Measurements from ENCODE around the gene MRPL24. TPM values are rescaled to one million over a fixed set of nuclear protein-coding genes. Genes with fewer than 3 reads are reported as not detected.
A peak's percentile ranks its signal among the peaks of the same experiment; 100 is the strongest.

Gene MRPL24
- total and polyA plus RNA-seq, 8 donors = 42.8 to 62.2 (median 55.4) TPM

DNA sequence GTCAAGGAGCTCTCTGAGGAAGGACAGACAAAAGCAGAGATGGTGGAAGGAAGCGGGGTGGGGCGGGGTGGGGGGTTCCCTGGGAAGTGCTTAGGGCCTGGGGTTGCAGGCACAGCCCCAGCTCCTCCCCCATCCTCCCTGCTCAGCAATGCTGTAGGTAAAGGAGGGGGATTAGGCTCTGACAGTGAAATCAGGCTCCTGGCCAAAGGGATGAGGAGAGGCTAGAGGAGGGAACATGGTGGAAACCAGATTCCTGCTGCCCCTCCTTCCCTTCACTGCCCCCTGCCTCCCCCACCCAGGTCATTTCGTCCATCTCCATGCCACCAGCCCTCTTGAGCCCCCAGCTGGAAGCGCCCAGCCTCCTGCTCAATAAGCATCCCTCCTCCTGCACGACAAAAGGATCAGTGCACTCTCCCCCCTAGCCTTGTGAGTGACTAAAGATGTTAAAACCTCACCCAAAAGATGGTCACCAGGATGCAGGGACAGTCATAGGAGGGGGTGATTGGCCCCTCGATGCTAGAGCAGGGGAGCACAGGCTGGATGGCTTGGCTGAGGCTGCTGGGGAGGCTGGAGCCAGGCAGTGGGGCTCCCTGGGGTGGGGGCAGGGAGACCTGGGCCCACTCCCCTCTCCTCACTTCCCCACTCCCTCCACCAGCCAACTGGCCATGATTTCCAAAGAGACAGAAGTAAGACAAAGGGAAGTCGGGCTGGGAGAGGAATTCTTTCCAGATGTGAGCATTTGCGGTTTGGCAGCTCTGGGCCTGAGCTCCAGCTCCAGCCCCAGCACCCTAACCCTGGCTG is 33.3 kb downstream of the MRPL24 start:
- no peak for DNase-seq
- Histone ChIP-seq H3K9me3 (no peaks in the 10 kb centered on the region), H3K4me3 (no peak overlapping the region), H3K27me3 (peaks cover 22 to 57% of the 10 kb centered on the region in 2 donors), H3K4me1 (peaks cover 19 to 28% of the 10 kb centered on the region in 2 donors), H3K27ac (peak overlapping the region in 1 of 2 donors; percentile 68), H3K36me3 (no peaks in the 10 kb centered on the region)
- TF ChIP-seq, protein P1, sequence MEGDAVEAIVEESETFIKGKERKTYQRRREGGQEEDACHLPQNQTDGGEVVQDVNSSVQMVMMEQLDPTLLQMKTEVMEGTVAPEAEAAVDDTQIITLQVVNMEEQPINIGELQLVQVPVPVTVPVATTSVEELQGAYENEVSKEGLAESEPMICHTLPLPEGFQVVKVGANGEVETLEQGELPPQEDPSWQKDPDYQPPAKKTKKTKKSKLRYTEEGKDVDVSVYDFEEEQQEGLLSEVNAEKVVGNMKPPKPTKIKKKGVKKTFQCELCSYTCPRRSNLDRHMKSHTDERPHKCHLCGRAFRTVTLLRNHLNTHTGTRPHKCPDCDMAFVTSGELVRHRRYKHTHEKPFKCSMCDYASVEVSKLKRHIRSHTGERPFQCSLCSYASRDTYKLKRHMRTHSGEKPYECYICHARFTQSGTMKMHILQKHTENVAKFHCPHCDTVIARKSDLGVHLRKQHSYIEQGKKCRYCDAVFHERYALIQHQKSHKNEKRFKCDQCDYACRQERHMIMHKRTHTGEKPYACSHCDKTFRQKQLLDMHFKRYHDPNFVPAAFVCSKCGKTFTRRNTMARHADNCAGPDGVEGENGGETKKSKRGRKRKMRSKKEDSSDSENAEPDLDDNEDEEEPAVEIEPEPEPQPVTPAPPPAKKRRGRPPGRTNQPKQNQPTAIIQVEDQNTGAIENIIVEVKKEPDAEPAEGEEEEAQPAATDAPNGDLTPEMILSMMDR (IDR thresholded peaks at IDR 0.05) = no peak
- ATAC-seq = no peak
- intact Hi-C loops (cut with DNase I) = no loop called here

- intact Hi-C loops (cut with DNase I) = no loop called here
- Histone ChIP-seq H3K27ac (peak overlapping the region in 1 of 2 donors; percentile 68), H3K36me3 (no peaks in the 10 kb centered on the region), H3K4me1 (peaks cover 19 to 28% of the 10 kb centered on the region in 2 donors), H3K27me3 (peaks cover 22 to 65% of the 10 kb centered on the region in 2 donors), H3K4me3 (peak overlapping the region; percentile 27 to 31), H3K9me3 (no peaks in the 10 kb centered on the region)
- TF ChIP-seq, protein P1 (IDR thresholded peaks at IDR 0.05) = no peak
- DNase-seq (peak in 3 of 4 donors; percentile 64 to 86 (median 70)), ATAC-seq (peak; percentile 59)
Measured at GRCh38 chr1:156706657-156707416, 34.1 kb downstream of the MRPL24 start.

DNA sequence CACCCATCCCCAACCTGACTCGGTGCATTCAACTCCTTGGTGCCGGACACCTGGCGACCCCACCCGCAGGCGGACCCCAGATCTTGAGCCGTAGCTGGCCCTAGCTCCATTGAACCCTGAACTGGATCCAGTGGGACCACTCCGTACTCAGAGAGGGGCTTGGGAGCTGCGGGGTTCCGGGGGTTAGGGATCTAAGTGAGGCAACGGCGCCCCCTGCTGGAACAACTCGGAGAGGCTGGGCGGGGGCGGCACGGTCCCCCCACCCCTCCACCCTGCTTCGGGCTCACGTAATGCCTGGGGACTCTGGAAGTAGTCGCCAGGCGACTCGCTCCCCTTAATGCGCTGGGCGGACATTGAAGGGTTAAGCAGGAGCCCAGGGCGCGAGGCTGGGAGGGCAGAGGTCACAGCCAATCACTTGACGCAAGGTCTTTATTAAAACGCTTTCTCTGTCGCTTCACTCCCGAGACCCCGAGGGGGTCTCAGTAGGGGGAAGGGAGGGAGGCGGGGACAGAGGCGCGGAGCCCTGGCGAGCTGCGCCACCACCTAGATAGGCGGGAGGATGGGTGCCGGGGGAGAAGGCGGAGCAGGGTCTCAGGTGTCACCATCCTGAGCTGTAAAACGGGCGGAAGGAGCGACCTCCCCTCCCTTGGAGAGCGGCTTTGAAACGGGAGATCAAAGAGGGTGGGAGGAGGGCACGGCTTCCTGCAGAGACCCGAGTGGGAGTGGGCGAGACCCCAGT is 34.8 kb downstream of the MRPL24 start:
- DNase-seq (peak in 3 of 4 donors; percentile 59 to 78 (median 74)), ATAC-seq (peak; percentile 75)
- TF ChIP-seq, protein P1 (IDR thresholded peaks at IDR 0.05) = peak; percentile 61 to 79
- Histone ChIP-seq H3K27ac (peak overlapping the region in 1 of 2 donors; percentile 68), H3K4me3 (peak overlapping the region; percentile 27 to 31), H3K9me3 (no peaks in the 10 kb centered on the region), H3K27me3 (peaks cover 22 to 72% of the 10 kb centered on the region in 2 donors), H3K36me3 (no peaks in the 10 kb centered on the region), H3K4me1 (peaks cover 19 to 28% of the 10 kb centered on the region in 2 donors)
- intact Hi-C loops (cut with DNase I) = no loop called here

- no peaks in the 10 kb centered on the region for H3K9me3 ChIP-seq
- TF ChIP-seq, protein P1 (IDR thresholded peaks at IDR 0.05) = no peak
- intact Hi-C loops (cut with DNase I) = no loop called here
- peak within 1 kb of the TSS in 1 of 2 donors; percentile 68 for H3K27ac ChIP-seq
- ATAC-seq (peak; percentile 29), DNase-seq (peak in 3 of 4 donors; percentile 39 to 83 (median 63))
- H3K4me3 ChIP-seq = peak within 1 kb of the TSS; percentile 27 to 31
- H3K4me1 ChIP-seq = peaks cover 19 to 28% of the 10 kb centered on the region in 2 donors
- peaks cover 22 to 78% of the 10 kb centered on the region in 2 donors for H3K27me3 ChIP-seq
- no peaks in the 10 kb centered on the region for H3K36me3 ChIP-seq
Measured at GRCh38 chr1:156705321-156705917, 35.5 kb downstream of the MRPL24 start, which contains the start of gene CRABP2. TSS of gene CRABP2 (minus strand) at chr1:156705583. CDS start at chr1:156705446, 137 bp downstream.
